GM12864 (cell line): ENCODE measurements around the gene RGR.

Experiments used
- DNase-seq: peaks from one replicate; pipeline ENCODE4 v3.0.0-alpha.2; 2011; ENCODE audit warnings: low read depth
- H3K4me3 ChIP-seq: 2 replicates; pipeline ENCODE4 v1.5.1; 2011; ENCODE audit warnings: mild to moderate bottlenecking, low read depth, low read length, control low read depth
- TF ChIP-seq, protein P1 (sequence below): IDR thresholded peaks from 2 replicates; pipeline ENCODE4 v1.5.1; 2011; ENCODE audit warnings: low read depth, mild to moderate bottlenecking, moderate library complexity, low read length, control low read depth, inconsistent platforms; ENCODE audit errors: missing control alignments

The RGR gene

GRCh38 chr10:84293574-84294016 is 48.7 kb downstream of the RGR start:
- TF ChIP-seq, protein P1, sequence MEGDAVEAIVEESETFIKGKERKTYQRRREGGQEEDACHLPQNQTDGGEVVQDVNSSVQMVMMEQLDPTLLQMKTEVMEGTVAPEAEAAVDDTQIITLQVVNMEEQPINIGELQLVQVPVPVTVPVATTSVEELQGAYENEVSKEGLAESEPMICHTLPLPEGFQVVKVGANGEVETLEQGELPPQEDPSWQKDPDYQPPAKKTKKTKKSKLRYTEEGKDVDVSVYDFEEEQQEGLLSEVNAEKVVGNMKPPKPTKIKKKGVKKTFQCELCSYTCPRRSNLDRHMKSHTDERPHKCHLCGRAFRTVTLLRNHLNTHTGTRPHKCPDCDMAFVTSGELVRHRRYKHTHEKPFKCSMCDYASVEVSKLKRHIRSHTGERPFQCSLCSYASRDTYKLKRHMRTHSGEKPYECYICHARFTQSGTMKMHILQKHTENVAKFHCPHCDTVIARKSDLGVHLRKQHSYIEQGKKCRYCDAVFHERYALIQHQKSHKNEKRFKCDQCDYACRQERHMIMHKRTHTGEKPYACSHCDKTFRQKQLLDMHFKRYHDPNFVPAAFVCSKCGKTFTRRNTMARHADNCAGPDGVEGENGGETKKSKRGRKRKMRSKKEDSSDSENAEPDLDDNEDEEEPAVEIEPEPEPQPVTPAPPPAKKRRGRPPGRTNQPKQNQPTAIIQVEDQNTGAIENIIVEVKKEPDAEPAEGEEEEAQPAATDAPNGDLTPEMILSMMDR = no peak
- no peak overlapping the region for H3K4me3 ChIP-seq
- no peak for DNase-seq

DNA sequence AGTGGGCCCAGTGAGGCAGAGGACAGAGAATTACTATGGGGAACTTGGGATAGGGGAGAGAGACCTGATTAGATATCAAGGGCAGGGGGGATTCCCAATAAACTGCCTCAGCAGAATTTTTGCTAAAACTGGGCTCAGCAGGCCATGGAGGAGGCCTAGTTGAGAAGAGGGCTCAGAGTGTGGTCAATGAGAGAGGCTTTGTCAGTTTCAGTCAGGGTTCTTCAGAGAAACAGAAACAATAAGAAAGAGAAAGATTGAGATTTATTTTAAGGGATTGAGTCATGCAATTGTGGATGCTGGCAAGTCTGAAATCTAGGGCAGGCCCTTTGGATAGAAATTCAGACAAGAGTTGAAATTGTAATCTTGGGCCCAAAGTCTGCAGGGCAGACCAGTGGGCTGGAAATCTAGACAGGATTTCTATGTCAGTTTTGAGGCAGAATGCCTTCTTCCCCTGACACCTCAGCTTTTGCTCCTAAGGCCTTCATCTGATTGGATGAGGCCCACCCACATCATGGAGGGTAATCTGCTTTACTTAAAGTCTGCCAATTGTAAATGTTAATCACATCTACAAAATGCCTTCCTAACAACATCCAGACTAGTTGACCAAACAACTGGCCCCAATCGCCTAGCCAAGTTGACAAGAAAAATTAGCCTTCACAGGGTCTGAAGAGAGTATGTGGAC is 50.1 kb downstream of the RGR start:
- no peak overlapping the region for H3K4me3 ChIP-seq

GRCh38 chr10:84296091-84296981 is 51.5 kb downstream of the RGR start:
- DNase-seq = no peak
- TF ChIP-seq, protein P1 = no peak
- no peak overlapping the region for H3K4me3 ChIP-seq

More for the DNA sequence above, 50.1 kb downstream of the RGR start:
- no peak for DNase-seq
- TF ChIP-seq, protein P1 = no peak

DNA sequence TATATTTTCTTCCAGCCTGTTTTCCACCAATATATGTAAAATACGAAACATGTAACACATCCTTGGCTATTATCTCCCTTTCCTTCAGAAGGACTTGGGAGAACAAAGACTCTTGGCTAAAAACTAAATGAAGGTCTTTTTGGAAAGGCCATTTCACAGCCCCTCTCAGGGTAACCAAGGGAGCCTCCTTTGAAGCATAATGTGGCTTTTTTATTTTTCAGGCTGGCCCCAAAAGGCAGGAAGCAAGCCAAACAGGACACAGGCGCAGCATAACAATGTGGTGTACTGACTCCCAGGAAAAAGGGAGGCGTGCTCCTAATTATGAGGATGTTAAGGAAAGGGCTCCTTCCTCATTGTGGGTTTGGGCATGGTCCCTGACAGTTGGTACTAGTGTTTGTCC is 53.2 kb downstream of the RGR start:
- TF ChIP-seq, protein P1 = no peak
- no peak for DNase-seq
- no peak overlapping the region for H3K4me3 ChIP-seq

- TF ChIP-seq, protein P1 = no peak
- DNase-seq = no peak
- H3K4me3 ChIP-seq = no peak overlapping the region
Observed at GRCh38 chr10:84302223-84302622, 57.4 kb downstream of the RGR start.

DNA sequence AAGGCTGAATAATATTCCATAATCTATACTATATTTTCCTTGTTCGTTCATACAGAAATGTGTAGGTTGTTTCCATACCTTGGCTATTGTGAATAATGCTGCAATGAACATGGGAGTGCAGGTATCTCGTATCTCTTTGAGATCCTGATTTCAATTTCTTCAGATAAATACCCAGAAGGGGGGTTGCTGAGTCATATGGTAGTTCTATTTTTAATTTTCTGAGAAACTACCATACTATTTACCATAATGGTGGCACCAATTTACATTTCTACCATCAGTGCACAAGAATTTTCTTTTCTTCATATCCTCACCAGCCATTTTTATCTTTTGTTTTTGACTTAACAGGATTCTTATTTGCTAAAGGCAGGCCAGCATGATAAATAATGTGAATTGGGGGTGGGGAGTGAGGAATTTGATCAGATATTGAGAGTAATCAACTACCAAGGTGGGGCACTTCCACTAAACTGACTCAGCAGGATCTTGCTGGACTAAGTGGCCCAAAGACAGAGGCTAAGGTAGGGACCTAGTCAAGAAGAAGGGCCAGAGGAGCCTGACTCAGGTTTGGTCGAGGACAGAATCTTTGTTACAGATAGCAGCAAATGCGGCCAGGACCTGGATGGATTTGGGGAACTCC is 62.0 kb downstream of the RGR start:
- TF ChIP-seq, protein P1 = no peak
- no peak for DNase-seq
- H3K4me3 ChIP-seq = no peak overlapping the region
